Neural cell (in vitro differentiated cells): ENCODE data around the gene PLA2G15. TPM values are rescaled to one million over a fixed set of nuclear protein-coding genes. Genes with fewer than 3 reads are reported as not detected.

Experiments used
- H2AFZ ChIP-seq: fragments of 200-600, 300-800 bp; sonication (generic), shearing (Covaris generic); 2 replicates; pipeline ENCODE4 v1.6.0; 2014; ENCODE audit warnings: low read depth, mild to moderate bottlenecking, antibody characterized with exemption, low read length, moderate library complexity
- H3F3A ChIP-seq: fragments of 200-600 bp; shearing (Covaris generic); 2 replicates; pipeline ENCODE4 v1.6.1; 2016; ENCODE audit warnings: mild to moderate bottlenecking, moderate library complexity, mixed read lengths, antibody characterized with exemption, low read length; ENCODE audit not compliant: insufficient read depth, poor library complexity, severe bottlenecking
- H3K27ac ChIP-seq: fragments of 200-600, 300-800 bp; sonication (generic), shearing (Covaris generic); 2 replicates; pipeline ENCODE4 v1.5.1; 2014; ENCODE audit warnings: mild to moderate bottlenecking, low read length, moderate library complexity
- H3K27me3 ChIP-seq: fragments of 300-800, 200-600 bp; sonication (generic), shearing (Covaris generic); 2 replicates; pipeline ENCODE4 v1.6.0; 2014; ENCODE audit warnings: mild to moderate bottlenecking, low read depth, low read length, moderate library complexity; ENCODE audit not compliant: insufficient read depth
- H3K36me3 ChIP-seq: fragments of 300-800, 200-600 bp; sonication (generic), shearing (Covaris generic); 2 replicates; pipeline ENCODE4 v1.5.1; 2014; ENCODE audit warnings: mild to moderate bottlenecking, antibody characterized with exemption, low read length, moderate library complexity; ENCODE audit not compliant: insufficient read depth
- H3K4me2 ChIP-seq: fragments of 300-800, 200-600 bp; sonication (generic), shearing (Covaris generic); 2 replicates; pipeline ENCODE4 v1.6.0; 2014; ENCODE audit warnings: mild to moderate bottlenecking, low read length
- H3K4me3 ChIP-seq: fragments of 300-800, 200-600 bp; sonication (generic), shearing (Covaris generic); 2 replicates; pipeline ENCODE4 v1.5.1; 2014; ENCODE audit warnings: mild to moderate bottlenecking, low read length, moderate library complexity
- H3K79me2 ChIP-seq: fragments of 200-600 bp; shearing (Covaris generic); replicated peaks from 2 replicates; pipeline ENCODE4 v1.6.0; 2014; ENCODE audit warnings: mild to moderate bottlenecking, low read length, moderate library complexity; ENCODE audit not compliant: insufficient read depth
- H3K9ac ChIP-seq: fragments of 300-800, 200-600 bp; sonication (generic), shearing (Covaris generic); 2 replicates; pipeline ENCODE4 v1.6.1; 2016; ENCODE audit warnings: mild to moderate bottlenecking, low read length, mixed read lengths
- H3K9me2 ChIP-seq: fragments of 200-600 bp; shearing (Covaris generic); 2 replicates; pipeline ENCODE4 v1.6.1; 2016; ENCODE audit warnings: mild to moderate bottlenecking, low read length, mixed read lengths; ENCODE audit not compliant: insufficient read depth
- H3K9me3 ChIP-seq: fragments of 200-600, 300-800 bp; sonication (generic), shearing (Covaris generic); 2 replicates; pipeline ENCODE4 v1.6.1; 2016; ENCODE audit warnings: mild to moderate bottlenecking, mixed run types, low read length, moderate library complexity, mixed read lengths
- H4K20me1 ChIP-seq: fragments of 200-600 bp; shearing (Covaris generic); 2 replicates; pipeline ENCODE4 v1.6.1; 2016; ENCODE audit warnings: mild to moderate bottlenecking, mixed run types; ENCODE audit not compliant: insufficient read depth
- EP300 ChIP-seq: fragments of 450-650 bp; conservative IDR thresholded peaks from 2 replicates; pipeline ENCODE4 v1.6.1; 2014; ENCODE audit warnings: antibody characterized with exemption, mild to moderate bottlenecking, moderate library complexity; ENCODE audit not compliant: poor library complexity, severe bottlenecking
- EZH2 ChIP-seq: fragments of 200-600, 300-800 bp; shearing (Covaris generic), sonication (generic); IDR thresholded peaks from 2 replicates; pipeline ENCODE4 v1.6.1; 2014; ENCODE audit warnings: antibody characterized with exemption, low read length, borderline replicate concordance, mild to moderate bottlenecking; ENCODE audit not compliant: insufficient read depth, poor library complexity, severe bottlenecking
- MXI1 ChIP-seq: fragments of 450-650 bp; conservative IDR thresholded peaks from 2 replicates; pipeline ENCODE4 v1.6.1; 2014; ENCODE audit warnings: antibody characterized with exemption, mild to moderate bottlenecking; ENCODE audit not compliant: poor library complexity, severe bottlenecking
- POLR2AphosphoS5 ChIP-seq: IDR thresholded peaks from 2 replicates; pipeline ENCODE4 v1.6.1; 2012
- RAD21 ChIP-seq: fragments of 450-650 bp; conservative IDR thresholded peaks from 2 replicates; pipeline ENCODE4 v1.6.1; 2014; ENCODE audit warnings: antibody characterized with exemption, mild to moderate bottlenecking, moderate library complexity
- REST ChIP-seq: IDR thresholded peaks from 2 replicates; pipeline ENCODE4 v1.6.1; 2012; ENCODE audit warnings: borderline replicate concordance
- SMC3 ChIP-seq: fragments of 450-650 bp; conservative IDR thresholded peaks from 2 replicates; pipeline ENCODE4 v1.6.1; 2014; ENCODE audit warnings: antibody characterized with exemption, mild to moderate bottlenecking, moderate library complexity; ENCODE audit not compliant: poor library complexity
- TAF1 ChIP-seq: IDR thresholded peaks from 2 replicates; pipeline ENCODE4 v1.6.1; 2012; ENCODE audit warnings: low read depth
- polyA plus RNA-seq: library from polyadenylated mRNA; depleted of rRNA; stranded (reverse); fragments of >200 nt; gene quantifications from 2 replicates; pipeline ENCODE4 v1.2.3, GENCODE V29; 2014
- TF ChIP-seq, protein P1 (sequence below): fragments of 450-650 bp; IDR thresholded peaks from 2 replicates; pipeline ENCODE4 v1.5.1; 2014; ENCODE audit warnings: antibody characterized with exemption, mild to moderate bottlenecking, moderate library complexity; ENCODE audit not compliant: poor library complexity, severe bottlenecking

The PLA2G15 gene
- polyA plus RNA-seq, 1 donor from 2014 or later = 19.6 TPM

- TF ChIP-seq EP300 = no peak
- TF ChIP-seq, protein P1, sequence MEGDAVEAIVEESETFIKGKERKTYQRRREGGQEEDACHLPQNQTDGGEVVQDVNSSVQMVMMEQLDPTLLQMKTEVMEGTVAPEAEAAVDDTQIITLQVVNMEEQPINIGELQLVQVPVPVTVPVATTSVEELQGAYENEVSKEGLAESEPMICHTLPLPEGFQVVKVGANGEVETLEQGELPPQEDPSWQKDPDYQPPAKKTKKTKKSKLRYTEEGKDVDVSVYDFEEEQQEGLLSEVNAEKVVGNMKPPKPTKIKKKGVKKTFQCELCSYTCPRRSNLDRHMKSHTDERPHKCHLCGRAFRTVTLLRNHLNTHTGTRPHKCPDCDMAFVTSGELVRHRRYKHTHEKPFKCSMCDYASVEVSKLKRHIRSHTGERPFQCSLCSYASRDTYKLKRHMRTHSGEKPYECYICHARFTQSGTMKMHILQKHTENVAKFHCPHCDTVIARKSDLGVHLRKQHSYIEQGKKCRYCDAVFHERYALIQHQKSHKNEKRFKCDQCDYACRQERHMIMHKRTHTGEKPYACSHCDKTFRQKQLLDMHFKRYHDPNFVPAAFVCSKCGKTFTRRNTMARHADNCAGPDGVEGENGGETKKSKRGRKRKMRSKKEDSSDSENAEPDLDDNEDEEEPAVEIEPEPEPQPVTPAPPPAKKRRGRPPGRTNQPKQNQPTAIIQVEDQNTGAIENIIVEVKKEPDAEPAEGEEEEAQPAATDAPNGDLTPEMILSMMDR = no peak
- TF ChIP-seq TAF1 = no peak
- TF ChIP-seq REST = no peak
- no peak for TF ChIP-seq EZH2
- no peak for TF ChIP-seq POLR2AphosphoS5
- no peak for TF ChIP-seq SMC3
- TF ChIP-seq MXI1 = no peak
- no peak for TF ChIP-seq RAD21
- Histone ChIP-seq H3K36me3 (no peaks in the 10 kb centered on the region), H3K79me2 (no peaks in the 10 kb centered on the region)
These were observed 31.1 kb downstream of the PLA2G15 start for GRCh38 chr16:68276223-68276622.

GRCh38 chr16:68279726-68280558 is 34.8 kb downstream of the PLA2G15 start:
- Histone ChIP-seq H3K79me2 (no peaks in the 10 kb centered on the region), H3K9me3 (no peaks in the 10 kb centered on the region), H3K27me3 (no peaks in the 10 kb centered on the region), H3K4me3 (no peak overlapping the region), H3K36me3 (no peaks in the 10 kb centered on the region), H3K9me2 (no peaks in the 10 kb centered on the region), H2AFZ (no peak overlapping the region), H3K4me2 (no peak overlapping the region), H3F3A (no peaks in the 10 kb centered on the region), H4K20me1 (no peaks in the 10 kb centered on the region), H3K27ac (no peak overlapping the region), H3K9ac (no peak overlapping the region)
- TF ChIP-seq EZH2 (no peak), REST (no peak), MXI1 (no peak), EP300 (no peak), TAF1 (no peak), SMC3 (no peak), POLR2AphosphoS5 (no peak), RAD21 (no peak)
- TF ChIP-seq, protein P1 = no peak

More at GRCh38 chr16:68276223-68276622, 31.1 kb downstream of the PLA2G15 start:
- no peaks in the 10 kb centered on the region for H3K9me3 ChIP-seq
- no peaks in the 10 kb centered on the region for H3K9me2 ChIP-seq
- no peaks in the 10 kb centered on the region for H4K20me1 ChIP-seq
- H3K27ac ChIP-seq = no peak overlapping the region
- no peak overlapping the region for H3K9ac ChIP-seq
- no peak overlapping the region for H3K4me3 ChIP-seq
- no peak overlapping the region for H3K4me2 ChIP-seq
- H2AFZ ChIP-seq = no peak overlapping the region
- H3F3A ChIP-seq = no peaks in the 10 kb centered on the region
- H3K27me3 ChIP-seq = no peaks in the 10 kb centered on the region
